HepG2 (cell line): ENCODE measurements around the gene BFSP1. TPM values are rescaled to one million over a fixed set of nuclear protein-coding genes. Genes with fewer than 3 reads are reported as not detected.

ENCODE experiments used
- ATAC-seq: fragments of 200-7000 bp; cut with Tn5 transposase; 3 replicates; pipeline ENCODE4 v1.9.1; 2020; ENCODE audit warnings: mild to moderate bottlenecking, moderate library complexity
- BruUV-seq: library from RNA; stranded (reverse); fragments of 400-500 nt; replicated peaks from 2 replicates; lab custom pipeline; 2021; lab: Mats Ljungman, UMichigan
- CTCF ChIA-PET: fragments of 300-600 bp; formaldehyde crosslinking; extraction: SDS; loops from one replicate; lab custom pipeline; 2021; ENCODE audit warnings: low total read pairs, inconsistent platforms, low intra/inter-chr PET ratio; lab: Yijun Ruan, JAX
- POLR2A ChIA-PET: fragments of 350-600 bp; sonication (Branson Sonifier 250); formaldehyde crosslinking; loops from one replicate; lab custom pipeline; 2020; ENCODE audit warnings: antibody characterized with exemption, inconsistent platforms; lab: Yijun Ruan, JAX
- DNase-seq: peaks from one replicate; pipeline ENCODE4 v3.0.0-alpha.2; 2015; ENCODE audit warnings: low spot score
- FAIRE-seq: peaks from 3 replicates; lab custom pipeline; 2011; peaks lifted over from hg19 to GRCh38; lab: Jason Lieb, UNC
- H2AFZ ChIP-seq: one replicate; pipeline ENCODE4 v1.6.1; 2011; ENCODE audit warnings: low read length, inconsistent platforms
- H3K27ac ChIP-seq: fragments of 300-600 bp; 3 replicates; pipeline ENCODE4 v1.8.0; 2011; ENCODE audit warnings: mixed run types, mild to moderate bottlenecking, mixed read lengths, low read length, inconsistent platforms; ENCODE audit not compliant: insufficient read depth; ENCODE audit errors: extremely low read length
- H3K27me3 ChIP-seq, 2 experiments: fragments of 200-600 bp in 1 of 2; 2 replicates in 1 of 2; 3 replicates in 1 of 2; pipeline versions ENCODE4 v1.6.0 to v1.8.0; 2011; ENCODE audit warnings: low read length in 2 of 2, mild to moderate bottlenecking in 2 of 2, moderate library complexity in 2 of 2, inconsistent platforms in 1 of 2; ENCODE audit not compliant: insufficient read depth in 2 of 2, control insufficient read depth in 1 of 2
- H3K36me3 ChIP-seq, 2 experiments: fragments of 200-600 bp in 1 of 2; replicated peaks in 1 of 2; 2 replicates in 1 of 2; 3 replicates in 1 of 2; pipeline versions ENCODE4 v1.5.1 to v1.8.0; 2011; ENCODE audit warnings: low read length in 2 of 2, inconsistent platforms in 1 of 2; ENCODE audit not compliant: insufficient read depth in 2 of 2, control insufficient read depth in 1 of 2
- H3K4me1 ChIP-seq: 2 replicates; pipeline ENCODE4 v1.5.1; 2012; ENCODE audit warnings: low read length, inconsistent platforms; ENCODE audit not compliant: insufficient read depth
- H3K4me2 ChIP-seq: 2 replicates; pipeline ENCODE4 v1.6.0; 2011; ENCODE audit warnings: low read depth, low read length, inconsistent platforms
- H3K4me3 ChIP-seq, 3 experiments: fragments of 200-600 bp in 1 of 3; sonication (generic), shearing (Covaris generic) in 1 of 3; replicated peaks in 1 of 3; 2 replicates each; pipeline ENCODE4 v1.5.1; 2011 to 2016; ENCODE audit warnings: low read length in 3 of 3, inconsistent platforms in 2 of 3, low read depth in 2 of 3, mild to moderate bottlenecking in 2 of 3, control low read depth in 1 of 3, mixed read lengths in 1 of 3; ENCODE audit not compliant: insufficient read depth in 1 of 3
- H3K79me2 ChIP-seq: one replicate; pipeline ENCODE4 v1.6.1; 2011; ENCODE audit warnings: low read length, inconsistent platforms; ENCODE audit not compliant: insufficient read depth
- H3K9ac ChIP-seq: 2 replicates; pipeline ENCODE4 v1.6.0; 2011; ENCODE audit warnings: mild to moderate bottlenecking, low read depth, low read length, inconsistent platforms; ENCODE audit not compliant: insufficient read depth
- H3K9me3 ChIP-seq: 2 replicates; pipeline ENCODE4 v1.5.1; 2012; ENCODE audit warnings: mild to moderate bottlenecking, low read length
- H4K20me1 ChIP-seq: 2 replicates; pipeline ENCODE4 v1.6.0; 2011; ENCODE audit warnings: inconsistent platforms, mild to moderate bottlenecking, low read length, moderate library complexity; ENCODE audit not compliant: insufficient read depth
- CENPT ChIP-seq: sonication (generic); formaldehyde crosslinking; IDR thresholded peaks from 2 replicates; pipeline ENCODE4 v1.8.0; 2022; ENCODE audit warnings: low read depth, mild to moderate bottlenecking, moderate library complexity, missing genetic modification reagents
- FOSL2 ChIP-seq: sonication (generic); formaldehyde crosslinking; IDR thresholded peaks from 2 replicates; pipeline ENCODE4 v1.4.0; 2020; ENCODE audit warnings: missing genetic modification reagents
- HNF4G ChIP-seq, 2 experiments: sonication (generic) in 1 of 2; formaldehyde crosslinking in 1 of 2; IDR thresholded peaks; 2 replicates each; pipeline versions ENCODE4 v1.4.0 to v1.6.1; 2011 to 2020; ENCODE audit warnings: borderline replicate concordance in 2 of 2, low read depth in 2 of 2, mild to moderate bottlenecking in 2 of 2, low read length in 1 of 2, missing genetic modification reagents in 1 of 2, moderate library complexity in 1 of 2
- NBN ChIP-seq: fragments of 450-650 bp; conservative IDR thresholded peaks from 2 replicates; pipeline ENCODE4 v1.6.1; 2017
- PATZ1 ChIP-seq: sonication (generic); formaldehyde crosslinking; IDR thresholded peaks from 2 replicates; pipeline ENCODE4 v1.4.0; 2020; ENCODE audit warnings: missing genetic modification reagents
- POGZ ChIP-seq: sonication (generic); formaldehyde crosslinking; IDR thresholded peaks from 2 replicates; pipeline ENCODE4 v1.4.0; 2020; ENCODE audit warnings: mild to moderate bottlenecking, missing genetic modification reagents
- SAP130 ChIP-seq: IDR thresholded peaks from 2 replicates; pipeline ENCODE4 v1.6.1; 2016; ENCODE audit warnings: low read depth
- TBP ChIP-seq: sonication (generic); formaldehyde crosslinking; IDR thresholded peaks from 2 replicates; pipeline ENCODE4 v1.5.0; 2020; ENCODE audit warnings: missing genetic modification reagents
- XRCC5 ChIP-seq: fragments of 200-400 bp; formaldehyde crosslinking; optimal IDR thresholded peaks from 2 replicates; pipeline ENCODE3; 2017; ENCODE audit warnings: mild to moderate bottlenecking, low read length
- ZBTB37 ChIP-seq: sonication (generic); formaldehyde crosslinking; IDR thresholded peaks from 2 replicates; pipeline ENCODE4 v1.4.0; 2020; ENCODE audit warnings: mild to moderate bottlenecking, missing genetic modification reagents
- ZFY ChIP-seq: sonication (generic); formaldehyde crosslinking; IDR thresholded peaks from 2 replicates; pipeline ENCODE4 v1.4.0; 2020; ENCODE audit warnings: missing genetic modification reagents
- ZNF543 ChIP-seq: sonication (generic); formaldehyde crosslinking; IDR thresholded peaks from 2 replicates; pipeline ENCODE4 v1.4.0; 2020; ENCODE audit warnings: mild to moderate bottlenecking, missing genetic modification reagents
- ZNF558 ChIP-seq: sonication (generic); formaldehyde crosslinking; IDR thresholded peaks from 2 replicates; pipeline ENCODE4 v1.9.0; 2022; ENCODE audit warnings: mild to moderate bottlenecking, missing genetic modification reagents, borderline replicate concordance
- ZNF652 ChIP-seq: IDR thresholded peaks from 2 replicates; pipeline ENCODE4 v1.6.1; 2016; ENCODE audit warnings: low read depth, borderline replicate concordance
- ZNF713 ChIP-seq: sonication (generic); formaldehyde crosslinking; IDR thresholded peaks from 2 replicates; pipeline ENCODE4 v1.4.0; 2020; ENCODE audit warnings: mild to moderate bottlenecking, missing genetic modification reagents
- WGBS: methylation state at CpG from one replicate; pipeline ENCODE4 v1.1.6; 2017; ENCODE audit warnings: low lambda C conversion rate; 5-methylcytosine and 5-hydroxymethylcytosine counted together
- in situ Hi-C: cut with HindIII; loops from 2 replicates; pipeline ENCODE4 v1.10.0; 2017; ENCODE audit warnings: low pct_unique_long_range_greater_than_20kb; ENCODE audit not compliant: extremely low pct_ligation_motif_present
- intact Hi-C: fragments of 100-400 bp; cut with micrococcal nuclease; formaldehyde crosslinking; loops from one replicate; pipeline ENCODE4 v1.10.0; 2022; ENCODE audit not compliant: unreplicated experiment
- polyA plus RNA-seq, 8 experiments: library from polyadenylated mRNA; depleted of rRNA in 3 of 8; stranded (reverse) in 7 of 8; unstranded in 1 of 8; fragments of >200 nt; fragmentation: Illumina TruSeq in 4 of 8; extraction: Trizol in 4 of 8; gene quantifications; 2 replicates each; pipeline versions ENCODE4 v1.2.1 to v1.2.3, GENCODE V29; 2011 to 2016; ENCODE audit warnings: low read depth in 4 of 8, missing spikeins in 1 of 8, mixed read lengths in 1 of 8; ENCODE audit not compliant: insufficient read depth in 1 of 8
- total RNA-seq, 5 experiments: library from RNA; depleted of rRNA; stranded (reverse); fragments of >200 nt; fragmentation: Illumina TruSeq; extraction: Trizol; gene quantifications; 2 replicates each; pipeline ENCODE4 v1.2.3, GENCODE V29; 2016; ENCODE audit warnings: low read depth in 1 of 5

The BFSP1 gene
- total and polyA plus RNA-seq, 2 of the 13 experiments (the other 11 are each of a cell fraction or from before 2014, with no cell fraction given), result 0.22 to 0.26 TPM

- TF ChIP-seq SAP130 (peak; percentile 46; the same call in 1 of the 2 replicates), PATZ1 (CRISPR knock-in tag) (no peak), FOSL2 (CRISPR knock-in tag) (peak; percentile 64)
- 18% methylated on average over 3 of the region's 3 CpGs for WGBS
- no TSS peak for BruUV-seq
- H3K4me2 ChIP-seq, result peak overlapping the region; percentile 59
- ATAC-seq (peak; percentile 59), FAIRE-seq (no peak), DNase-seq (peak; percentile 50)
- no peaks in the 10 kb centered on the region for H4K20me1 ChIP-seq
- H3K9ac ChIP-seq, result peak overlapping the region; percentile 50
- no peak overlapping the region for H3K27ac ChIP-seq
- intact Hi-C loops (loop anchor here (1.0 kb wide), 1 partner anchor 12 kb away; no protein-coding TSS in a partner anchor), in situ Hi-C loops (no loop called here)
- no peak overlapping the region; a peak in 1 of 6 replicates for H3K4me3 ChIP-seq
- no peaks in the 10 kb centered on the region for H3K9me3 ChIP-seq
- H3K4me1 ChIP-seq, result peaks cover 38% of the 10 kb centered on the region
- H3K79me2 ChIP-seq, result no peaks in the 10 kb centered on the region
- ChIA-PET POLR2A (interaction anchor here (0.9 to 6.6 kb wide), 2 partner anchors 13 to 15 kb away, joined by 3 to 33 read pairs; partner anchors contain the start of gene DSTN), CTCF (no interaction called here)
- no peaks in the 10 kb centered on the region for H3K27me3 ChIP-seq
- no peaks in the 10 kb centered on the region for H3K36me3 ChIP-seq
- no peak overlapping the region for H2AFZ ChIP-seq
Observed at GRCh38 chr20:17557675-17558006, 26.5 kb upstream of the BFSP1 start.

GRCh38 chr20:17556837-17557674 lies 25.9 kb upstream of the BFSP1 start:
- Histone ChIP-seq H3K36me3 (no peaks in the 10 kb centered on the region; a peak in 1 of 5 replicates), H4K20me1 (no peaks in the 10 kb centered on the region), H3K27ac (no peak overlapping the region), H2AFZ (no peak overlapping the region), H3K4me1 (peaks cover 35% of the 10 kb centered on the region), H3K9ac (peak overlapping the region; percentile 50; the same call in 1 of the 2 replicates), H3K4me2 (peak overlapping the region; percentile 59), H3K9me3 (no peaks in the 10 kb centered on the region), H3K79me2 (no peaks in the 10 kb centered on the region), H3K27me3 (no peaks in the 10 kb centered on the region), H3K4me3 (no peak overlapping the region)
- in situ Hi-C loops, result no loop called here
- peak; percentile 51 for ATAC-seq
- no TSS peak for BruUV-seq
- intact Hi-C loops, result no loop called here
- FAIRE-seq, result no peak
- WGBS, result 57% methylated on average over 11 of the region's 11 CpGs
- ChIA-PET POLR2A (interaction anchor here (0.9 to 6.6 kb wide), 2 partner anchors 13 to 14 kb away, joined by 3 to 33 read pairs; partner anchors contain the start of gene DSTN), CTCF (no interaction called here)
- no peak for DNase-seq
- TF ChIP-seq ZNF652 (CRISPR knock-in tag) (no peak), POGZ (no peak), NBN (no peak), ZNF558 (no peak), CENPT (CRISPR knock-in tag) (no peak), TBP (no peak), ZFY (CRISPR knock-in tag) (no peak), ZNF713 (CRISPR knock-in tag) (no peak), HNF4G (IDR thresholded peaks at IDR 0.05; ENCODE audit: borderline replicate concordance, low read depth, low read length) (no peak), HNF4G (CRISPR knock-in tag; IDR thresholded peaks at IDR 0.05; ENCODE audit: borderline replicate concordance, low read depth) (0 out of 2 replicates have a peak, but pooled peaks have one; percentile 28), XRCC5 (peak; percentile 25), ZBTB37 (CRISPR knock-in tag) (no peak), ZNF543 (CRISPR knock-in tag) (no peak)
